ENCODE results near the gene MPC2.

DNA sequence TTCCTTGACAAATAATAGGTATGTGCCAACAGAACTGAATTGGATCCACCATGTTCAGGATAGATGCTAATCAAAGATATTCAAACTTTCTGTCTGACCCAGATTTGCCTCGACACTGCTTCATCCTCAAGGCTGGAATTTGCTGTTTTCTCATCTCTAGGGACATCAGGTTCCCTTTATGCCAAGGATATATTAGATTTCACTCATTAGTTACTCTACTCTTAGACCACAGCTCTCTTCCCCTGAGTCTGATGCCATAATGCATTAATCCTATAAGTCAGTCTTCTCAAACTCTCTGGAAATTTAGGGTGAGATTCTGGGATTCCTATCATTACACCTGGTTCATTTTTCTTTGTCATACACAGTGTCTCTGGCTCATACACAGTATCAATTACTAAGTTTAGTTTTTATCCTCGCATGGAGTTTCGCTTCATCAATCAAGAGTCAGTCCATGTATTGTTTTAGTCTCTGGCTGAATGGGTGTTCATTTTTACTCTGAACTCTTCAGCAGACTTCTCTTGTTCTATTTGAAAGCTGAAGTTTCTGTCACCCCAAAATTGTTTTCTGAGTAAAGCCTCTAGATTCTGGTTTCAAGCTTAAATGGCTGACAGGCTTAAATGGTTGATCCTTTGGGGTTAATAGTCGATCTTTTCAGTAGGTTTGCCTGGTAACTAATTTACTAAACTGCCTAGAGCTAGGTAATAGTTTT lies 9.7 kb downstream of the MPC2 start:
- TF ChIP-seq, protein P1, sequence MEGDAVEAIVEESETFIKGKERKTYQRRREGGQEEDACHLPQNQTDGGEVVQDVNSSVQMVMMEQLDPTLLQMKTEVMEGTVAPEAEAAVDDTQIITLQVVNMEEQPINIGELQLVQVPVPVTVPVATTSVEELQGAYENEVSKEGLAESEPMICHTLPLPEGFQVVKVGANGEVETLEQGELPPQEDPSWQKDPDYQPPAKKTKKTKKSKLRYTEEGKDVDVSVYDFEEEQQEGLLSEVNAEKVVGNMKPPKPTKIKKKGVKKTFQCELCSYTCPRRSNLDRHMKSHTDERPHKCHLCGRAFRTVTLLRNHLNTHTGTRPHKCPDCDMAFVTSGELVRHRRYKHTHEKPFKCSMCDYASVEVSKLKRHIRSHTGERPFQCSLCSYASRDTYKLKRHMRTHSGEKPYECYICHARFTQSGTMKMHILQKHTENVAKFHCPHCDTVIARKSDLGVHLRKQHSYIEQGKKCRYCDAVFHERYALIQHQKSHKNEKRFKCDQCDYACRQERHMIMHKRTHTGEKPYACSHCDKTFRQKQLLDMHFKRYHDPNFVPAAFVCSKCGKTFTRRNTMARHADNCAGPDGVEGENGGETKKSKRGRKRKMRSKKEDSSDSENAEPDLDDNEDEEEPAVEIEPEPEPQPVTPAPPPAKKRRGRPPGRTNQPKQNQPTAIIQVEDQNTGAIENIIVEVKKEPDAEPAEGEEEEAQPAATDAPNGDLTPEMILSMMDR (conservative IDR thresholded peaks at IDR 0.05), result no peak
- TF ChIP-seq ZFX (IDR thresholded peaks at IDR 0.05), result no peak

Measured in C4-2B (cell line).